ENCODE measurements around the gene CCL13. TPM values are rescaled to one million over a fixed set of nuclear protein-coding genes. Genes with fewer than 3 reads are reported as not detected.

Gene CCL13
- total and polyA plus RNA-seq, 2 experiments from 2014 or later: not detected

DNA sequence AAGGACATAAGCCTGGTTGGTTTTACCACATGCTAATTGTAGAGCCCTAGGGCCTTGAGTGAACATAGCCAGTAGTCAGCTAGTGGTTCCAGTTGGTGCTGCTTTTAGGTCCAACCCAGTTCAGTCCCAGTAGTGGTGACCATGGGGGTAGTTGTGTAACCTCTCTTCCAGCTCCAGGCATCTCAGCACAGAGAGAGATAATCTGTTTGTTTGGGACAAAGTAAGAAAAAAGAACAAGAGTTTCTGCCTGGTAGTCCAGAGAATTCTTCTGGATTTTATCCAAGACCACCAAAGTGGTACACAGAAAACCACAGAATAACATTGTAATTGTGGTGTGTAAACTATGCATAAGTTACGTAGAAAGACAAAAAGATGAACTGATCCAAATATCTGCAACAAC is 5.2 kb upstream of the CCL13 start:
- WGBS (ENCODE audit: low lambda C conversion rate, missing lambda C conversion rate): 44% methylated on average over 1 of the region's 1 CpG

DNA sequence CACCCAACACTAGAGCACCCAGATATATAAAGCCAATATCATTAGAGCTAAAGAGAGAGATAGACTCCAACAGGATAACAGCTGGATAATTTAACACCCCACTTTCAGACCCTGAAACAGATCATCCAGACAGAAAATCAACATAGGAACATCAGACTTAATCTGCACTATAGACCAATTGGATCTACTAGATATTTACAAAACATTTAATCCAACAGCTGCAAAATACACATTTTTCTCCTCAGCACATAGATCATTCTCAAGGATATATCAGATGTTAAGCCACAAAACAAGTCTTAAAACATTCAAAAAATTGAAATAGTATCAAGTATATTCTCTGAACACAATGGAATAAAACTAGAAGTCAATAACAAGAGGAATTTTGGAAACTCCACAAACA is 4.1 kb upstream of the CCL13 start:
- Histone ChIP-seq H3K27me3 (no peaks in the 10 kb centered on the region), H3K9me3 (ENCODE audit: low read depth) (no peaks in the 10 kb centered on the region), H3K4me1 (ENCODE audit: insufficient read depth) (no peaks in the 10 kb centered on the region), H2AFZ (no peak overlapping the region), H3K9me2 (replicated peaks; ENCODE audit: insufficient read depth) (no peaks in the 10 kb centered on the region), H3K27ac (no peak overlapping the region), H3K4me2 (no peak overlapping the region), H3K36me3 (replicated peaks; ENCODE audit: insufficient read depth, low read depth) (no peaks in the 10 kb centered on the region), H3K79me2 (no peaks in the 10 kb centered on the region), H4K20me1 (ENCODE audit: insufficient read depth, poor library complexity, severe bottlenecking) (no peaks in the 10 kb centered on the region), H3K4me3 (no peak overlapping the region)
- no peak for DNase-seq (ENCODE audit: low spot score)
- TF ChIP-seq, protein P1, sequence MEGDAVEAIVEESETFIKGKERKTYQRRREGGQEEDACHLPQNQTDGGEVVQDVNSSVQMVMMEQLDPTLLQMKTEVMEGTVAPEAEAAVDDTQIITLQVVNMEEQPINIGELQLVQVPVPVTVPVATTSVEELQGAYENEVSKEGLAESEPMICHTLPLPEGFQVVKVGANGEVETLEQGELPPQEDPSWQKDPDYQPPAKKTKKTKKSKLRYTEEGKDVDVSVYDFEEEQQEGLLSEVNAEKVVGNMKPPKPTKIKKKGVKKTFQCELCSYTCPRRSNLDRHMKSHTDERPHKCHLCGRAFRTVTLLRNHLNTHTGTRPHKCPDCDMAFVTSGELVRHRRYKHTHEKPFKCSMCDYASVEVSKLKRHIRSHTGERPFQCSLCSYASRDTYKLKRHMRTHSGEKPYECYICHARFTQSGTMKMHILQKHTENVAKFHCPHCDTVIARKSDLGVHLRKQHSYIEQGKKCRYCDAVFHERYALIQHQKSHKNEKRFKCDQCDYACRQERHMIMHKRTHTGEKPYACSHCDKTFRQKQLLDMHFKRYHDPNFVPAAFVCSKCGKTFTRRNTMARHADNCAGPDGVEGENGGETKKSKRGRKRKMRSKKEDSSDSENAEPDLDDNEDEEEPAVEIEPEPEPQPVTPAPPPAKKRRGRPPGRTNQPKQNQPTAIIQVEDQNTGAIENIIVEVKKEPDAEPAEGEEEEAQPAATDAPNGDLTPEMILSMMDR (IDR thresholded peaks at IDR 0.05; ENCODE audit: poor library complexity): no peak
- TF ChIP-seq EZH2 (IDR thresholded peaks at IDR 0.05; ENCODE audit: borderline replicate concordance): no peak
- TF ChIP-seq EZH2phosphoT487 (IDR thresholded peaks at IDR 0.05; ENCODE audit: low read depth, severe bottlenecking, unreplicated experiment): no peak

More for the DNA sequence above, 5.2 kb upstream of the CCL13 start:
- Histone ChIP-seq H2AFZ (no peak overlapping the region), H3K4me2 (no peak overlapping the region), H3K4me1 (ENCODE audit: insufficient read depth) (no peaks in the 10 kb centered on the region), H3K9me3 (ENCODE audit: low read depth) (no peaks in the 10 kb centered on the region), H3K27ac (peak overlapping the region; percentile 16), H3K36me3 (replicated peaks; ENCODE audit: insufficient read depth, low read depth) (no peaks in the 10 kb centered on the region), H3K4me3 (no peak overlapping the region), H3K79me2 (no peaks in the 10 kb centered on the region), H3K27me3 (no peaks in the 10 kb centered on the region), H3K9me2 (replicated peaks; ENCODE audit: insufficient read depth) (no peaks in the 10 kb centered on the region), H4K20me1 (ENCODE audit: insufficient read depth, poor library complexity, severe bottlenecking) (no peaks in the 10 kb centered on the region)
- DNase-seq (ENCODE audit: low spot score): no peak
- TF ChIP-seq EZH2phosphoT487 (IDR thresholded peaks at IDR 0.05; ENCODE audit: low read depth, severe bottlenecking, unreplicated experiment) (no peak), EZH2 (IDR thresholded peaks at IDR 0.05; ENCODE audit: borderline replicate concordance) (no peak)
- TF ChIP-seq, protein P1 (IDR thresholded peaks at IDR 0.05; ENCODE audit: poor library complexity): no peak

DNA sequence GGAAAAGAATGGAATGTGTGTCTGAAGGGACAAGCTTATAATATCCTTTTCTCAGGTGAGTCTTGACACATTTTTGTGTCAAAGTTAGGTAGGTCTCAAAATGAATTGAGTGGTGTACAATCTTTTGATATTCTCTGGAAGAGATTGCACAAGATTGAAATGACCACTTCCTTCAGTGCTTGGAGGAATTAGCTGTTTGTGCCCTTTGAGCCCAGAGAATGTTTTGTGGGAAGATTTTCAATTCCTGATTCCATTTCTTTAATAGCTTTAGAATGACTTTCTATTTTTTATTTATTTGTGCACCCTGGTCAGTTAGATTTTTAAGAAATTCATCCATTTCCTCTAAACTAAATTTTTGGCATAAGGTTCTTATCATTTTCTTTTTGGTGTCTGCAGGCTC is 1.6 kb upstream of the CCL13 start:
- no peak for DNase-seq (ENCODE audit: low spot score)

More for the DNA sequence above, 1.6 kb upstream of the CCL13 start:
- Histone ChIP-seq H3K4me1 (ENCODE audit: insufficient read depth) (no peaks in the 10 kb centered on the region), H3K27me3 (no peaks in the 10 kb centered on the region), H3K36me3 (replicated peaks; ENCODE audit: insufficient read depth, low read depth) (no peaks in the 10 kb centered on the region), H3K79me2 (no peaks in the 10 kb centered on the region), H4K20me1 (ENCODE audit: insufficient read depth, poor library complexity, severe bottlenecking) (no peaks in the 10 kb centered on the region), H3K4me2 (no peak overlapping the region), H3K27ac (no peak overlapping the region), H3K9me2 (replicated peaks; ENCODE audit: insufficient read depth) (no peaks in the 10 kb centered on the region), H3K9me3 (ENCODE audit: low read depth) (no peaks in the 10 kb centered on the region), H2AFZ (no peak overlapping the region), H3K4me3 (no peak overlapping the region)
- TF ChIP-seq, protein P1 (IDR thresholded peaks at IDR 0.05; ENCODE audit: poor library complexity): no peak
- TF ChIP-seq EZH2phosphoT487 (IDR thresholded peaks at IDR 0.05; ENCODE audit: low read depth, severe bottlenecking, unreplicated experiment) (no peak), EZH2 (IDR thresholded peaks at IDR 0.05; ENCODE audit: borderline replicate concordance) (no peak)

Measured in hepatocyte (in vitro differentiated cells).